MCF 10A (cell line): ENCODE measurements around the gene LRBA. TPM values are rescaled to one million over a fixed set of nuclear protein-coding genes. Genes with fewer than 3 reads are reported as not detected.

ENCODE experiments used
- BruUV-seq: library from RNA; stranded (reverse); fragments of 400-500 nt; replicated peaks from 2 replicates; lab custom pipeline; 2021; lab: Mats Ljungman, UMichigan
- CTCF ChIA-PET: fragments of 300-600 bp; sonication (Branson Sonifier 250); formaldehyde crosslinking; extraction: SDS; loops from one replicate; lab custom pipeline; 2021; ENCODE audit warnings: antibody characterized with exemption, inconsistent platforms; lab: Yijun Ruan, JAX
- POLR2A ChIA-PET: fragments of 300-600, 350-650 bp; sonication (Branson Sonifier 250); formaldehyde crosslinking; extraction: SDS; loops from one replicate; lab custom pipeline; 2020; ENCODE audit warnings: antibody characterized with exemption, inconsistent platforms; lab: Yijun Ruan, JAX
- DNase-seq: peaks from one replicate; pipeline ENCODE4 v3.0.0-alpha.2; 2018; ENCODE audit not compliant: unreplicated experiment
- H3K27ac Mint-ChIP-seq: one replicate; pipeline ENCODE4 v1.8.0; 2022; ENCODE audit warnings: mild to moderate bottlenecking, low read depth, mixed read lengths; ENCODE audit not compliant: unreplicated experiment
- H3K27me3 Mint-ChIP-seq: one replicate; pipeline ENCODE4 v1.8.0; 2022; ENCODE audit warnings: mixed read lengths; ENCODE audit not compliant: insufficient read depth, unreplicated experiment
- H3K36me3 Mint-ChIP-seq: one replicate; pipeline ENCODE4 v1.8.0; 2022; ENCODE audit warnings: mild to moderate bottlenecking, moderate library complexity, mixed read lengths; ENCODE audit not compliant: insufficient read depth, unreplicated experiment
- H3K4me1 Mint-ChIP-seq: one replicate; pipeline ENCODE4 v1.8.0; 2022; ENCODE audit warnings: mixed read lengths; ENCODE audit not compliant: insufficient read depth, unreplicated experiment
- H3K4me3 Mint-ChIP-seq: one replicate; pipeline ENCODE4 v1.8.0; 2022; ENCODE audit warnings: mild to moderate bottlenecking, moderate library complexity, mixed read lengths; ENCODE audit not compliant: unreplicated experiment
- H3K9me3 Mint-ChIP-seq: one replicate; pipeline ENCODE4 v1.8.0; 2022; ENCODE audit warnings: mixed read lengths; ENCODE audit not compliant: unreplicated experiment
- intact Hi-C: fragments of 100-400 bp; cut with micrococcal nuclease; formaldehyde crosslinking; loops from 2 replicates; pipeline ENCODE4 v1.14.1; 2022
- total RNA-seq: library from RNA; stranded (reverse); gene quantifications from 2 replicates; pipeline ENCODE4 v1.2.3, GENCODE V29; 2022
- TF ChIP-seq, protein P1 (sequence below): fragments of 200-600 bp; IDR thresholded peaks from one replicate; pipeline ENCODE4 v1.8.0; 2022; ENCODE audit warnings: antibody characterized with exemption, mild to moderate bottlenecking; ENCODE audit not compliant: unreplicated experiment

LRBA gene
- total RNA-seq, 1 experiment from 2014 or later = 64.5 TPM

DNA sequence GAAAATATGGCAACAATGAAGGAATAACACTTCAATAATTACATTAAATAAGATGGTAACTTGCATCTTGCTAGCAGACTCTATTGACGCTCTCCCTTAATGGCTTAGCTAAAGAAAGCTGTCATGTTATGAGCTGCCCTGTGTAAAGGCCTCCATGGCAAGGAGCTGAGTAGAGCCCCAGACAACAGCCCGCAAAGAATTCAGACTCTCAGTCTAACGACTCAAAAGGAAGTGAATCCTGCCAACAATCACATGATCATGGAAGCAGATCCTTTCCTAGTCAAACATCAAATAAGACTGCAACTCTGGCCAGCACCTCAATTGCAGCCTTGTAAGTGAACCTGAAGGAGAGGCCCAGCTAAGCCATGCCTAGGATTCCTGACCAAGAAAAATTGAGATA is 275.5 kb downstream of the LRBA start:
- no peaks in the 10 kb centered on the region for H3K9me3 Mint-ChIP-seq
- H3K4me3 Mint-ChIP-seq = no peak overlapping the region
- H3K27me3 Mint-ChIP-seq = no peaks in the 10 kb centered on the region
- H3K4me1 Mint-ChIP-seq = peaks cover 20% of the 10 kb centered on the region
- DNase-seq = no peak
- CTCF ChIA-PET = no interaction called here
- peaks cover 21% of the 10 kb centered on the region for H3K36me3 Mint-ChIP-seq
- H3K27ac Mint-ChIP-seq = no peak overlapping the region
- TF ChIP-seq, protein P1, sequence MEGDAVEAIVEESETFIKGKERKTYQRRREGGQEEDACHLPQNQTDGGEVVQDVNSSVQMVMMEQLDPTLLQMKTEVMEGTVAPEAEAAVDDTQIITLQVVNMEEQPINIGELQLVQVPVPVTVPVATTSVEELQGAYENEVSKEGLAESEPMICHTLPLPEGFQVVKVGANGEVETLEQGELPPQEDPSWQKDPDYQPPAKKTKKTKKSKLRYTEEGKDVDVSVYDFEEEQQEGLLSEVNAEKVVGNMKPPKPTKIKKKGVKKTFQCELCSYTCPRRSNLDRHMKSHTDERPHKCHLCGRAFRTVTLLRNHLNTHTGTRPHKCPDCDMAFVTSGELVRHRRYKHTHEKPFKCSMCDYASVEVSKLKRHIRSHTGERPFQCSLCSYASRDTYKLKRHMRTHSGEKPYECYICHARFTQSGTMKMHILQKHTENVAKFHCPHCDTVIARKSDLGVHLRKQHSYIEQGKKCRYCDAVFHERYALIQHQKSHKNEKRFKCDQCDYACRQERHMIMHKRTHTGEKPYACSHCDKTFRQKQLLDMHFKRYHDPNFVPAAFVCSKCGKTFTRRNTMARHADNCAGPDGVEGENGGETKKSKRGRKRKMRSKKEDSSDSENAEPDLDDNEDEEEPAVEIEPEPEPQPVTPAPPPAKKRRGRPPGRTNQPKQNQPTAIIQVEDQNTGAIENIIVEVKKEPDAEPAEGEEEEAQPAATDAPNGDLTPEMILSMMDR = no peak
- POLR2A ChIA-PET = interaction anchor here (1.1 kb wide), 1 partner anchor 16 kb away, joined by 5 read pairs; no protein-coding TSS in a partner anchor
- intact Hi-C loops = no loop called here
- BruUV-seq = no TSS peak

DNA sequence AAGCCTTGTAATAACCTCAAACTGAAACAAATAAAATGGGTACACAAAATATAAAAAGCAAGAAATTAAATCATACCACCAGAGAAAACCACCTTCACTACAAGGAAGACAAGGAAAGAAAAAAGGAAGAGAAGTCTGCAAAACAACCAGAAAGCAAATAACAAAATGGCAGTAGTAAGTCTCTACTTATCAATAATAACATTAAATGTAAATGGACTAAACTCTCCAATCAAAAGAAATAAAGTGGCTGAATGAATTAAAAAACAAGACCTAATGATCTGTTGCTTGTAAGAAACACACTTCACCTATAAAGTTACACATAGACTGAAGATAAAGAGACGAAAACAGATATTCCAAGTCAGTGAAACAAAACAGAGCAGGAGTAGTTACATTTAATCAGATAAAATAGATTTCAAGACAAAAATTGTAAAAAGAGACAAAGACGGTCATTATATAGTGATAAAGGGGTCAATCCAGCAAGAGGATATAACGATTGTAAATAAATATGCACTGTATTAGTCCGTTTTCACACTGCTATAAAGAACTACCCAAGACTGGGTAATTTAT is 289.0 kb downstream of the LRBA start:
- H3K4me1 Mint-ChIP-seq = peaks cover 24% of the 10 kb centered on the region
- POLR2A ChIA-PET = no interaction called here
- CTCF ChIA-PET = no interaction called here
- BruUV-seq = no TSS peak
- H3K36me3 Mint-ChIP-seq = peaks cover 21% of the 10 kb centered on the region
- H3K27ac Mint-ChIP-seq = no peak overlapping the region
- peaks cover 23% of the 10 kb centered on the region for H3K9me3 Mint-ChIP-seq
- TF ChIP-seq, protein P1 = no peak
- no peak for DNase-seq
- no peak overlapping the region for H3K4me3 Mint-ChIP-seq
- intact Hi-C loops = no loop called here
- H3K27me3 Mint-ChIP-seq = no peaks in the 10 kb centered on the region

DNA sequence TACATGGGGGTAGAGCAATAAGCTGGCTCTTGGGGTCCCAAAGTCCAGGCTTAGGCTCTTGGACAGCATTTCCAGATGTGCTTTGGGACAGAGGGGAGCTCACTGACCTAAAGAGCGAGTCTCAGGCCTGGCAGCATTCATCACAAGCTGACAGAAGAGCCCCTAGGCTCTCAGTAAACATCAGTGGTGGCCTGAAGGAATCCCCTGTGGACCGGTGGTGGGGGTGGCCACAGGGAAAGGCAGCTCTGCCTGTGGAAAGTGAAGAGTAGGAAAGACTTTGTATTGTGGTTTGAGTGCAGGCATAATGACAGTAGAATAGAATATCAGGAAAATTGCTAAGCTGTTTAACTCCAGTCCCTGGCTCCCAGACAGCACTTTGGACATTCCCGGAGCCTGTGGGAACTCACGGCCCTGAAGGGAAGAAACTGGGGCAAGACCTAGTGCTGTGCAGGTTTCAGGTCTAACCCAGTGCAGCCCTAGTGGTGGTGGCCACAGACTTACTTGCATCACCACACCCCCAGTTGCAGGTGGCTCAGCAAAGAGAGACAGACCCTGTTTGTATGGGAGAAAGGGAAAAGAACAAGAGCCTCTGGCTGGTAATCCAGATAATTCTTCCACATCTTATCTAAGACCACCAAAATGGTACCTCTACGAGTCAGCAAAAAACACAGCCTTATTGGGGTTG is 291.2 kb downstream of the LRBA start:
- peak overlapping the region; percentile 94 for H3K27ac Mint-ChIP-seq
- H3K4me3 Mint-ChIP-seq = no peak overlapping the region
- BruUV-seq = no TSS peak
- no peaks in the 10 kb centered on the region for H3K27me3 Mint-ChIP-seq
- ChIA-PET POLR2A (interaction anchor here (0.5 to 1.5 kb wide), 12 partner anchors 7 to 292 kb away, joined by 3 to 5 read pairs (median 4); no protein-coding TSS in a partner anchor), CTCF (interaction anchor here (1.0 to 1.9 kb wide), 7 partner anchors 10 to 428 kb away, joined by 4 to 17 read pairs (median 4); no protein-coding TSS in a partner anchor)
- peaks cover 31% of the 10 kb centered on the region for H3K4me1 Mint-ChIP-seq
- H3K9me3 Mint-ChIP-seq = peaks cover 22% of the 10 kb centered on the region
- no peak for DNase-seq
- TF ChIP-seq, protein P1 = no peak
- peaks cover 16% of the 10 kb centered on the region for H3K36me3 Mint-ChIP-seq
- intact Hi-C loops = loop anchor here (2.0 kb wide), 1 partner anchor 143 kb away; no protein-coding TSS in a partner anchor

DNA sequence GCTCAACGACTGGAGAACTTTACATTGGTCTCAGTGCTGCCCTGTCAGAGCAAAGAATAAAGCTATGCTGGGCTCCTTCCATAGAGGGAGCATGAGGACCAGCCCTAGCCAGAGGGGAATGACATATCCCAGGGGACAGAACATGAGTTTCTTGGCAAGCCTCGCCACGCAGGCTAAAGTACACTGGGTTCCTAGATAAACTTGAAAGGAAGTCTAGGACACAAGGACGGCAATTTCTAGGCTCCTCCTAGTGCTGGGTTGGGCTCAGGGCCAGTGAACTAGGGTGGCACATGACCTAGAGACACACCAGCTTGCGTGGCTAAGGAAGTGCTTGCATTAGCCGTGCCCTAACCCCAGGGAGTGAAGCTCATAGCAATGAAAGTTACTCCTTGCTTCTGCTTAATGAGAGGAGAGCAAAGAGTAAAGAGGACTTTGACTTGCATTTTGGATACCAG is 292.1 kb downstream of the LRBA start:
- ChIA-PET CTCF (interaction anchor here (0.6 to 1.9 kb wide), 15 partner anchors 11 to 427 kb away, joined by 3 to 17 read pairs (median 4); no protein-coding TSS in a partner anchor), POLR2A (interaction anchor here (0.6 to 1.5 kb wide), 13 partner anchors 8 to 1635 kb away, joined by 3 to 8 read pairs (median 3); no protein-coding TSS in a partner anchor)
- peak overlapping the region; percentile 94 for H3K27ac Mint-ChIP-seq
- no TSS peak for BruUV-seq
- peaks cover 22% of the 10 kb centered on the region for H3K9me3 Mint-ChIP-seq
- H3K27me3 Mint-ChIP-seq = no peaks in the 10 kb centered on the region
- intact Hi-C loops = loop anchor here (2.0 kb wide), 1 partner anchor 144 kb away; no protein-coding TSS in a partner anchor
- peaks cover 31% of the 10 kb centered on the region for H3K4me1 Mint-ChIP-seq
- H3K36me3 Mint-ChIP-seq = peaks cover 18% of the 10 kb centered on the region
- DNase-seq = peak; percentile 93
- H3K4me3 Mint-ChIP-seq = peak overlapping the region; percentile 43
- TF ChIP-seq, protein P1 = peak; percentile 24
